ENCODE results near the gene JMJD7.

GRCh38 chr15:41816788-41817187, 11.1 kb upstream of the JMJD7 start:
- TF ChIP-seq CTCF (IDR thresholded peaks at IDR 0.05) (no peak), POLR2A (IDR thresholded peaks at IDR 0.05) (no peak)
